ENCODE data around the gene SLC35F6.
"Not testable (repeated sequence)": the region's sequence is repeated elsewhere in the genome, so short reads cannot be mapped to it uniquely, and the experiment has no call there.

GRCh38 chr2:26750467-26750866, 13.6 kb upstream of the SLC35F6 start:
- not testable (repeated sequence) for TF ChIP-seq CTCF, EZH2phosphoT487 (IDR thresholded peaks at IDR 0.05; ENCODE audit: low read length)

Data from MM.1S (cell line).